Smooth muscle cell of the pulmonary artery (primary cell): ENCODE measurements around the gene OR1L4. TPM values are rescaled to one million over a fixed set of nuclear protein-coding genes. Genes with fewer than 3 reads are reported as not detected.

ENCODE experiments used
- total RNA-seq: library from RNA; depleted of rRNA; stranded (reverse); fragments of >200 nt; gene quantifications from 2 replicates; pipeline ENCODE4 v1.2.3, GENCODE V29; 2014

OR1L4 gene
- total RNA-seq = not detected in 2 replicates

GRCh38 chr9:122723690-122724089, at the start of gene OR1L4:
Gene OR1L4, plus strand, starts transcription at chr9:122723990. Its CDS starts 0 bp downstream, at chr9:122723990.

GRCh38 chr9:122742003-122742402, 18.2 kb downstream of the OR1L4 start, which contains the start of gene OR1L6:
Gene OR1L6, plus strand, starts transcription at chr9:122742303. Its CDS starts 7,545 bp downstream, at chr9:122749848.

Other genes with a start within 250 kb of the OR1L4 start
- not detected in 2 replicates for gene OR1J1, start 246.1 kb upstream of the OR1L4 start, total RNA-seq
- gene OR1J2, start 213.2 kb upstream of the OR1L4 start, total RNA-seq = 0.50 TPM in 1 of 2 replicates, not detected in the other
- gene OR1J4, start 204.8 kb upstream of the OR1L4 start, total RNA-seq = 0.13 TPM in 1 of 2 replicates, not detected in the other
- gene OR1N1, start 196.7 kb upstream of the OR1L4 start, total RNA-seq = not detected in 2 replicates
- 0.30 TPM in 1 of 2 replicates, not detected in the other for gene OR1N2, start 170.9 kb upstream of the OR1L4 start, total RNA-seq
- not detected in 2 replicates for gene OR1L8, start 140.6 kb upstream of the OR1L4 start, total RNA-seq
- 0.59 TPM in 1 of 2 replicates, not detected in the other for gene OR1Q1, start 109.3 kb upstream of the OR1L4 start, total RNA-seq
- not detected in 2 replicates for gene OR1B1, start 66.4 kb upstream of the OR1L4 start, total RNA-seq
- gene OR1L1, start 62.3 kb upstream of the OR1L4 start, total RNA-seq = not detected in 2 replicates
- gene OR1L3, start 48.9 kb upstream of the OR1L4 start, total RNA-seq = not detected in 2 replicates
- gene OR1L6, start 18.3 kb downstream of the OR1L4 start, total RNA-seq = not detected in 2 replicates
- not detected in 2 replicates for gene OR5C1, start 64.9 kb downstream of the OR1L4 start, total RNA-seq
- gene OR1K1, start 76.1 kb downstream of the OR1L4 start, total RNA-seq = not detected in 2 replicates
- gene PDCL, start 104.6 kb downstream of the OR1L4 start, total RNA-seq = 21.8 and 31.0 TPM in 2 replicates
- gene RC3H2, start 181.4 kb downstream of the OR1L4 start, total RNA-seq = 51.8 and 55.3 TPM in 2 replicates
- 11.5 and 15.6 TPM in 2 replicates for gene ZBTB6, start 189.3 kb downstream of the OR1L4 start, total RNA-seq
- gene ZBTB26, start 207.5 kb downstream of the OR1L4 start, total RNA-seq = 5.1 and 6.2 TPM in 2 replicates
- gene RABGAP1, start 217.0 kb downstream of the OR1L4 start, total RNA-seq = 52.0 and 63.9 TPM in 2 replicates